ENCODE results near the gene MGME1. TPM values are rescaled to one million over a fixed set of nuclear protein-coding genes. Genes with fewer than 3 reads are reported as not detected.

Gene MGME1, protein sequence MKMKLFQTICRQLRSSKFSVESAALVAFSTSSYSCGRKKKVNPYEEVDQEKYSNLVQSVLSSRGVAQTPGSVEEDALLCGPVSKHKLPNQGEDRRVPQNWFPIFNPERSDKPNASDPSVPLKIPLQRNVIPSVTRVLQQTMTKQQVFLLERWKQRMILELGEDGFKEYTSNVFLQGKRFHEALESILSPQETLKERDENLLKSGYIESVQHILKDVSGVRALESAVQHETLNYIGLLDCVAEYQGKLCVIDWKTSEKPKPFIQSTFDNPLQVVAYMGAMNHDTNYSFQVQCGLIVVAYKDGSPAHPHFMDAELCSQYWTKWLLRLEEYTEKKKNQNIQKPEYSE
- total RNA-seq (2014; rRNA removed) (15.1 and 18.8 TPM in 2 replicates), Bru-seq, nascent RNA (percentile 77 among the genes with signal in this experiment), BruChase-seq, experiment 1, labeled RNA remaining after a 6-hour chase (percentile 82 among the genes with signal in this experiment), BruChase-seq, experiment 2, labeled RNA remaining after a 2-hour chase (percentile 78 among the genes with signal in this experiment)
- long read RNA-seq, transcript MGME1-203 (5 exons, 2,336 nt) = major isoform, 12 of 52 reads
- long read RNA-seq, partial matches to known transcripts = 20 of 52 reads
- long read RNA-seq, other reads (novel, unspliced or antisense) = 19 of 52 reads

DNA sequence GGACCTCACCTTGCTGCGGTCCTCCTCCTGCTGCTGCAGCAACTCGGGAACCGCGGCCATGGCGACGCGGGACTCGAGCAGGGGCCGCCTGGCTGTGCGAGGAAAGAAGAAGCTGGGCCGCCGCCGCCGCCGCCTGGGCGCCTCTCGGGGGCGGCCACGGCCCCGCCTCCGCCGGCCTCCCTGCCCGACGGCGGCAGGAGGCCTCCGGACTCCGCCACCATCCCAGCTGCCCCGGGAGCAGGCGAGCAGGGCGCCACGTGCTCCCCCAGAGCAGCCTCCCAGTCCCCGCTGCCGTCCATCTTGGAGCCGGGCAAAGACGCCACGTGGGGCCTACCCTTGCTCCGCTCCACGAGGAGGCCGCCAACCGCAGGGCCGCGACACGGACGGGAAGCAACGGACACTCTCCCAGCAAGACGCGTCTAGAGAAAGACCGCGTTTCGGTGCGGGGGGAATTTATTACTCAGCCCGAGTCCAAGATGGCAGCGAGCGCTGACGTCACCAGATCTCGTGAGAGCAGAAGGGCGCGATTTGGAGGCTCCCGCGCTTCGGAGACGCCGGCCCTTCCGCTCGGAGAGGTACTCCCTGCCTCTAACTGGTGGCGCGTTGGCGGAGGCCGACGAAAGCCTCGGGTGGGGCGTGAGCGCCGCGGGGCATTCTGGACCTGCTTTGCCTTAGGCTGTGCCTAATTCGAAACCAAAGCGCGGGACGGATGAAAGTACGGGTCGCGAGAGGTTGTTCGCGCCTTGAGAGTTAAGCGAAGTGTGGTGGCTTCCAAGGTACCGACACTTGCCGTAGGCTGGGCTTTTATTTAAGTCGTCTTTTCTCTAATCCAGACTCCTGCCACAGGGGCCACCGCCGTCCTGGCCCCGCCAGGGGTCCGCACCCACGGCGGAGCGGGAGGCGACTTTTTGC lies at the start of gene MGME1, which contains the start of gene SNX5:
MGME1 (plus strand) TSS at position 653 of the 912 bp plus-strand sequence. CDS start 842 bp downstream, outside the sequence.
SNX5 (minus strand) TSS at position 429 of the 912 bp plus-strand sequence; CDS start at position 60, 369 bp downstream.
- peak within 1 kb of the TSS; percentile 95 for H3K27ac ChIP-seq (ENCODE audit: low read length)
- H3K9me2 ChIP-seq (replicated peaks; ENCODE audit: low read length) = no peaks in the 10 kb centered on the region
- TF ChIP-seq, protein P1, sequence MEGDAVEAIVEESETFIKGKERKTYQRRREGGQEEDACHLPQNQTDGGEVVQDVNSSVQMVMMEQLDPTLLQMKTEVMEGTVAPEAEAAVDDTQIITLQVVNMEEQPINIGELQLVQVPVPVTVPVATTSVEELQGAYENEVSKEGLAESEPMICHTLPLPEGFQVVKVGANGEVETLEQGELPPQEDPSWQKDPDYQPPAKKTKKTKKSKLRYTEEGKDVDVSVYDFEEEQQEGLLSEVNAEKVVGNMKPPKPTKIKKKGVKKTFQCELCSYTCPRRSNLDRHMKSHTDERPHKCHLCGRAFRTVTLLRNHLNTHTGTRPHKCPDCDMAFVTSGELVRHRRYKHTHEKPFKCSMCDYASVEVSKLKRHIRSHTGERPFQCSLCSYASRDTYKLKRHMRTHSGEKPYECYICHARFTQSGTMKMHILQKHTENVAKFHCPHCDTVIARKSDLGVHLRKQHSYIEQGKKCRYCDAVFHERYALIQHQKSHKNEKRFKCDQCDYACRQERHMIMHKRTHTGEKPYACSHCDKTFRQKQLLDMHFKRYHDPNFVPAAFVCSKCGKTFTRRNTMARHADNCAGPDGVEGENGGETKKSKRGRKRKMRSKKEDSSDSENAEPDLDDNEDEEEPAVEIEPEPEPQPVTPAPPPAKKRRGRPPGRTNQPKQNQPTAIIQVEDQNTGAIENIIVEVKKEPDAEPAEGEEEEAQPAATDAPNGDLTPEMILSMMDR (conservative IDR thresholded peaks at IDR 0.05; ENCODE audit: low read depth, low read length) = no peak
- TF ChIP-seq EZH2 (IDR thresholded peaks at IDR 0.05; ENCODE audit: low read length, unreplicated experiment) (no peak), EZH2phosphoT487 (IDR thresholded peaks at IDR 0.05; ENCODE audit: borderline replicate concordance, low read length) (no peak)
- intact Hi-C loops (cut with micrococcal nuclease) = loop anchor here (1.0 to 10.0 kb wide), 2 partner anchors 316 to 410 kb away; partner anchors contain the start of gene ZNF133
- H3K79me2 ChIP-seq (ENCODE audit: low read length) = peaks cover 98% of the 10 kb centered on the region
- BruUV-seq (replicated peaks) = no TSS peak
- no peaks in the 10 kb centered on the region for H3K9me3 ChIP-seq (ENCODE audit: low read length)
- CTCF ChIA-PET = interaction anchor here (0.6 kb wide), 1 partner anchor 12 kb away, joined by 3 read pairs; no protein-coding TSS in a partner anchor
- H3F3A ChIP-seq (ENCODE audit: low read length, unreplicated experiment) = no peaks in the 10 kb centered on the region
- peaks cover 59% of the 10 kb centered on the region for H3K4me1 ChIP-seq (ENCODE audit: insufficient read depth, low read length)
- DNase-seq (peak; percentile 100), ATAC-seq (peak; percentile 84)
- H3K9ac ChIP-seq (ENCODE audit: low read length) = peak within 1 kb of the TSS; percentile 99
- H3K4me3 ChIP-seq (ENCODE audit: low read length) = peak within 1 kb of the TSS; percentile 74
- POLR2A ChIA-PET (ENCODE audit: unreplicated experiment) = interaction anchor here (0.6 kb wide), 1 partner anchor 286 kb away, joined by 3 read pairs; no protein-coding TSS in a partner anchor
- H3K36me3 ChIP-seq (ENCODE audit: low read depth, low read length) = peaks cover 39% of the 10 kb centered on the region
- no peaks in the 10 kb centered on the region for H3K27me3 ChIP-seq (ENCODE audit: low read length)
- H4K20me1 ChIP-seq (ENCODE audit: low read length) = peaks cover 57% of the 10 kb centered on the region
- peak within 1 kb of the TSS; percentile 89 for H3K4me2 ChIP-seq (ENCODE audit: low read length)
- H2AFZ ChIP-seq (ENCODE audit: low read length) = peak within 1 kb of the TSS; percentile 85

DNA sequence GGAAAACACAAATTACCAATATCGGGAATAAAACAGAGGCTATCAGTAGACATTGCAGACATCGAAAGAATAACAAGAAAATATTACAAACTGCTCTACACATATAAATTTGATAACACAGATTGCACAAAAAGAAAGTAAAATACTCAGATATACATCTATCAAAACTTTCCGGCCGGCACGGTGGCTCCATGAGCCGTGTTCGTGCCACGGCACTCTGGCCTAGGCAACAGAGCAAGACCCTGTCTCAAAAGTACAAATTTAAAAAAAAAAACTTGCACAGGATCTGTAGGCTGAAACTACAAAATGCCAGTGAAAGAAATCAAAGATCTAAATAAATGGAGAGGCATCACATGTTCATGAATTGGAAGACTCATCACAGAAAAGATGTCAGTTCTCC lies 49.7 kb upstream of the MGME1 start:
- TF ChIP-seq EZH2phosphoT487 (IDR thresholded peaks at IDR 0.05; ENCODE audit: borderline replicate concordance, low read length) (no peak), EZH2 (IDR thresholded peaks at IDR 0.05; ENCODE audit: low read length, unreplicated experiment) (no peak)
- TF ChIP-seq, protein P1 (conservative IDR thresholded peaks at IDR 0.05; ENCODE audit: low read depth, low read length) = no peak
- H3K4me3 ChIP-seq (ENCODE audit: low read length) = no peak overlapping the region
- no peaks in the 10 kb centered on the region for H3K27me3 ChIP-seq (ENCODE audit: low read length)
- no peaks in the 10 kb centered on the region for H3K9me2 ChIP-seq (replicated peaks; ENCODE audit: low read length)
- no peak overlapping the region for H3K4me2 ChIP-seq (ENCODE audit: low read length)
- no peak overlapping the region for H2AFZ ChIP-seq (ENCODE audit: low read length)
- no peak for DNase-seq
- no TSS peak for BruUV-seq (replicated peaks)
- no peaks in the 10 kb centered on the region for H3F3A ChIP-seq (ENCODE audit: low read length, unreplicated experiment)
- no peaks in the 10 kb centered on the region for H3K9me3 ChIP-seq (ENCODE audit: low read length)
- H3K4me1 ChIP-seq (ENCODE audit: insufficient read depth, low read length) = no peaks in the 10 kb centered on the region
- no peaks in the 10 kb centered on the region for H3K36me3 ChIP-seq (ENCODE audit: low read depth, low read length)
- H3K9ac ChIP-seq (ENCODE audit: low read length) = no peak overlapping the region
- H3K27ac ChIP-seq (ENCODE audit: low read length) = no peak overlapping the region
- POLR2A ChIA-PET (ENCODE audit: unreplicated experiment) = no interaction called here
- no peak for ATAC-seq
- H4K20me1 ChIP-seq (ENCODE audit: low read length) = no peaks in the 10 kb centered on the region
- intact Hi-C loops (cut with micrococcal nuclease) = no loop called here
- CTCF ChIA-PET = no interaction called here
- no peaks in the 10 kb centered on the region for H3K79me2 ChIP-seq (ENCODE audit: low read length)
